Endothelial cell of umbilical vein (primary cell): ENCODE data around the gene APLP2. TPM values are rescaled to one million over a fixed set of nuclear protein-coding genes. Genes with fewer than 3 reads are reported as not detected.

Source experiments
- BruUV-seq: library from RNA; stranded (reverse); fragments of 400-500 nt; replicated peaks from 2 replicates; lab custom pipeline; 2021; lab: Mats Ljungman, UMichigan
- CTCF ChIA-PET: fragments of 300-600, 350-600 bp; sonication (Branson Sonifier 250); formaldehyde crosslinking; loops from one replicate; lab custom pipeline; 2021; ENCODE audit warnings: antibody characterized with exemption, inconsistent platforms; lab: Charles Lee
- POLR2A ChIA-PET: fragments of 300-600, 350-600 bp; sonication (Branson Sonifier 250); formaldehyde crosslinking; loops from one replicate; lab custom pipeline; 2021; ENCODE audit warnings: antibody characterized with exemption, inconsistent platforms; lab: Charles Lee
- DNase-seq: peaks from one replicate; pipeline ENCODE4 v3.0.0-alpha.2; 2011; ENCODE audit warnings: low read depth, low spot score
- FAIRE-seq: peaks from 2 replicates; lab custom pipeline; 2011; peaks lifted over from hg19 to GRCh38; lab: Jason Lieb, UNC
- H2AFZ ChIP-seq: 2 replicates; pipeline ENCODE4 v1.6.0; 2012; ENCODE audit warnings: low read depth, low read length, control low read depth, inconsistent platforms
- H3K27ac ChIP-seq: 2 replicates; pipeline ENCODE4 v1.5.1; 2011; ENCODE audit warnings: low read depth, mild to moderate bottlenecking, control low read depth, low read length, moderate library complexity; ENCODE audit not compliant: insufficient read depth
- H3K27me3 ChIP-seq, 2 experiments: 2 replicates each; pipeline versions ENCODE4 v1.6.0 to v1.6.1; 2011; ENCODE audit warnings: low read length in 2 of 2, mixed read lengths in 1 of 2; ENCODE audit not compliant: control insufficient read depth in 2 of 2, insufficient read depth in 2 of 2
- H3K36me3 ChIP-seq, 2 experiments: 2 replicates in 1 of 2; 3 replicates in 1 of 2; pipeline ENCODE4 v1.5.1; 2011; ENCODE audit warnings: low read length in 2 of 2, mild to moderate bottlenecking in 1 of 2, moderate library complexity in 1 of 2; ENCODE audit not compliant: control insufficient read depth in 2 of 2, insufficient read depth in 2 of 2; ENCODE audit errors: extremely low read depth in 1 of 2
- H3K4me1 ChIP-seq: 3 replicates; pipeline ENCODE4 v1.5.1; 2011; ENCODE audit warnings: mild to moderate bottlenecking, low read length; ENCODE audit not compliant: control insufficient read depth, insufficient read depth; ENCODE audit errors: extremely low read depth
- H3K4me2 ChIP-seq: 2 replicates; pipeline ENCODE4 v1.6.1; 2011; ENCODE audit warnings: low read length, control low read depth, mixed read lengths; ENCODE audit not compliant: insufficient read depth
- H3K4me3 ChIP-seq, 3 experiments: fragments of 200-600 bp in 1 of 3; sonication (generic), shearing (Covaris generic) in 1 of 3; replicated peaks in 1 of 3; 2 replicates each; pipeline ENCODE4 v1.5.1; 2011 to 2016; ENCODE audit warnings: control low read depth in 3 of 3, low read length in 3 of 3, mild to moderate bottlenecking in 2 of 3, inconsistent platforms in 1 of 3, low read depth in 1 of 3, moderate library complexity in 1 of 3; ENCODE audit not compliant: insufficient read depth in 1 of 3
- H3K79me2 ChIP-seq: 2 replicates; pipeline ENCODE4 v1.6.0; 2012; ENCODE audit warnings: low read length, inconsistent platforms; ENCODE audit not compliant: control insufficient read depth, insufficient read depth
- H3K9ac ChIP-seq: replicated peaks from 2 replicates; pipeline ENCODE3; 2011; ENCODE audit warnings: low read length, control low read depth; ENCODE audit not compliant: insufficient read depth; ENCODE audit errors: extremely low read depth
- H3K9me1 ChIP-seq: replicated peaks from 3 replicates; pipeline ENCODE4 v1.6.0; 2011; ENCODE audit warnings: mild to moderate bottlenecking, low read length; ENCODE audit not compliant: control insufficient read depth, insufficient read depth; ENCODE audit errors: extremely low read depth
- H3K9me3 ChIP-seq: replicated peaks from 2 replicates; pipeline ENCODE4 v1.5.1; 2012; ENCODE audit warnings: low read length, inconsistent platforms; ENCODE audit not compliant: control insufficient read depth, insufficient read depth
- H4K20me1 ChIP-seq: replicated peaks from 2 replicates; pipeline ENCODE3; 2011; ENCODE audit warnings: mild to moderate bottlenecking, low read length; ENCODE audit not compliant: control insufficient read depth, insufficient read depth; ENCODE audit errors: extremely low read depth
- CTCF ChIP-seq, 2 donors: IDR thresholded peaks; 1 replicate in 1 of 2; 2 replicates in 1 of 2; pipeline ENCODE4 v1.5.1; 2011; ENCODE audit warnings: low read length in 2 of 2, mild to moderate bottlenecking in 2 of 2, moderate library complexity in 2 of 2, control low read depth in 1 of 2, inconsistent platforms in 1 of 2, low read depth in 1 of 2; ENCODE audit not compliant: insufficient read depth in 1 of 2; ENCODE audit errors: extremely low read depth in 1 of 2
- EZH2 ChIP-seq: IDR thresholded peaks from 2 replicates; pipeline ENCODE4 v1.6.1; 2012; ENCODE audit warnings: borderline replicate concordance, low read depth, mild to moderate bottlenecking, moderate library complexity, low read length, inconsistent platforms; ENCODE audit not compliant: severe bottlenecking
- FOS ChIP-seq: IDR thresholded peaks from 2 replicates; pipeline ENCODE4 v1.6.1; 2011; ENCODE audit warnings: mild to moderate bottlenecking, low read length, moderate library complexity, borderline replicate concordance; ENCODE audit not compliant: insufficient read depth
- GATA2 ChIP-seq: IDR thresholded peaks from 2 replicates; pipeline ENCODE4 v1.7.0; 2011; ENCODE audit warnings: low read depth, mild to moderate bottlenecking, moderate library complexity, mixed read lengths, low read length; ENCODE audit not compliant: insufficient read length, insufficient read depth
- JUN ChIP-seq: IDR thresholded peaks from 2 replicates; pipeline ENCODE4 v1.6.1; 2011; ENCODE audit warnings: borderline replicate concordance, low read depth; ENCODE audit not compliant: insufficient read length, insufficient read depth
- MAX ChIP-seq: IDR thresholded peaks from 2 replicates; pipeline ENCODE4 v1.6.1; 2011; ENCODE audit not compliant: insufficient read depth, insufficient read length
- MYC ChIP-seq: IDR thresholded peaks from one replicate; pipeline ENCODE4 v1.6.1; 2011; ENCODE audit warnings: mild to moderate bottlenecking, low read depth, low read length
- POLR2A ChIP-seq: IDR thresholded peaks from 2 replicates; pipeline ENCODE4 v1.6.1; 2012; ENCODE audit warnings: low read depth, mild to moderate bottlenecking, control low read depth, low read length
- POLR2AphosphoS5 ChIP-seq: IDR thresholded peaks from 2 replicates; pipeline ENCODE4 v1.6.1; 2012; ENCODE audit warnings: low read depth, mild to moderate bottlenecking, control low read depth, low read length, moderate library complexity; ENCODE audit not compliant: insufficient read depth
- dilution Hi-C: fragments of 300-500 bp; cut with MboI; formaldehyde crosslinking; loops from one replicate; pipeline ENCODE4 v1.15.0; 2019; ENCODE audit warnings: low sequenced_read_pairs; ENCODE audit not compliant: extremely low pct_ligation_motif_present
- intact Hi-C: fragments of 100-400 bp; cut with micrococcal nuclease; formaldehyde crosslinking; loops from one replicate; pipeline ENCODE4 v1.10.0; 2022
- polyA plus RNA-seq, 4 experiments: library from polyadenylated mRNA; depleted of rRNA in 3 of 4; stranded (reverse) in 3 of 4; unstranded in 1 of 4; fragments of >200 nt; gene quantifications; 2 replicates each; pipeline versions ENCODE4 v1.2.1 to v1.2.3, GENCODE V29; 2011 to 2012; ENCODE audit warnings: missing spikeins in 1 of 4
- total RNA-seq: library from RNA; stranded (reverse); gene quantifications from 2 replicates; pipeline ENCODE4 v1.2.3, GENCODE V29; 2021

APLP2 gene
- total and polyA plus RNA-seq, 2 donors (not counting 3 experiments of a cell fraction or from before 2014, with no cell fraction given) = 493 to 543 TPM

- Histone ChIP-seq H3K4me2 (no peak overlapping the region), H4K20me1 (no peaks in the 10 kb centered on the region), H3K36me3 (no peaks in the 10 kb centered on the region), H3K79me2 (no peaks in the 10 kb centered on the region), H2AFZ (no peak overlapping the region), H3K4me3 (no peak overlapping the region), H3K9ac (no peak overlapping the region), H3K27me3 (no peaks in the 10 kb centered on the region), H3K4me1 (peaks cover 3% of the 10 kb centered on the region), H3K27ac (peak overlapping the region; percentile 71), H3K9me1 (no peaks in the 10 kb centered on the region), H3K9me3 (no peaks in the 10 kb centered on the region)
- intact Hi-C loops (loop anchor here (1.0 kb wide), 1 partner anchor 34 kb away; no protein-coding TSS in a partner anchor), dilution Hi-C loops (no loop called here)
- BruUV-seq = no TSS peak
- peak; percentile 66 for FAIRE-seq
- POLR2A ChIA-PET = interaction anchor here (0.6 to 0.7 kb wide), 2 partner anchors 16 to 30 kb away, joined by 3 to 9 read pairs; no protein-coding TSS in a partner anchor
- peak; percentile 65 for DNase-seq
- CTCF ChIA-PET = no interaction called here
- TF ChIP-seq FOS = peak; percentile 51
- peak; percentile 51 for TF ChIP-seq JUN
- no peak for TF ChIP-seq EZH2
- no peak for TF ChIP-seq POLR2A
- TF ChIP-seq GATA2 = no peak
- no peak for TF ChIP-seq MAX
- TF ChIP-seq POLR2AphosphoS5 = peak; percentile 37
- TF ChIP-seq MYC = no peak
- TF ChIP-seq CTCF (IDR thresholded peaks at IDR 0.05; ENCODE audit: extremely low read depth in 1 of 2, insufficient read depth in 1 of 2, low read depth in 1 of 2, low read length in 2 of 2) = no peak
Observed at GRCh38 chr11:130037058-130037457, 32.6 kb upstream of the APLP2 start.
